A673 (cell line): ENCODE measurements around the gene ARHGEF7. TPM values are rescaled to one million over a fixed set of nuclear protein-coding genes. Genes with fewer than 3 reads are reported as not detected.

ENCODE experiments used
- BruUV-seq: library from RNA; stranded (reverse); fragments of 400-500 nt; replicated peaks from 2 replicates; lab custom pipeline; 2021; lab: Mats Ljungman, UMichigan
- CTCF ChIA-PET: fragments of 300-600 bp; sonication (Branson Sonifier 250); formaldehyde crosslinking; loops from one replicate; lab custom pipeline; 2022; ENCODE audit warnings: antibody characterized with exemption; lab: Charles Lee
- POLR2A ChIA-PET: fragments of 300-600 bp; sonication (Branson Sonifier 250); formaldehyde crosslinking; loops from one replicate; lab custom pipeline; 2022; ENCODE audit warnings: antibody characterized with exemption; ENCODE audit not compliant: low non-redundant PET; lab: Charles Lee
- DNase-seq: peaks from one replicate; pipeline ENCODE4 v3.0.0-alpha.2; 2015; ENCODE audit warnings: low spot score
- H3K27ac ChIP-seq: fragments of 200-600 bp; sonication (generic); 2 replicates; pipeline ENCODE4 v1.5.1; 2016; ENCODE audit warnings: mixed run types, low read depth, mild to moderate bottlenecking, mixed read lengths, antibody characterized with exemption, low read length; ENCODE audit not compliant: poor library complexity, severe bottlenecking
- H3K27me3 ChIP-seq: fragments of 200-600 bp; sonication (generic); replicated peaks from 2 replicates; pipeline ENCODE4 v1.6.1; 2017; ENCODE audit warnings: mixed run types, low read depth, mild to moderate bottlenecking, mixed read lengths, antibody characterized with exemption, low read length; ENCODE audit not compliant: insufficient read depth, poor library complexity
- H3K36me3 ChIP-seq: fragments of 200-600 bp; sonication (generic); 2 replicates; pipeline ENCODE4 v1.6.1; 2016; ENCODE audit warnings: mixed run types, mild to moderate bottlenecking, mixed read lengths, antibody characterized with exemption, low read length; ENCODE audit not compliant: insufficient read depth, poor library complexity, severe bottlenecking
- H3K4me1 ChIP-seq: fragments of 200-600 bp; sonication (generic); 2 replicates; pipeline ENCODE4 v1.6.1; 2017; ENCODE audit warnings: mixed run types, mild to moderate bottlenecking, mixed read lengths, antibody characterized with exemption, low read length; ENCODE audit not compliant: insufficient read depth, poor library complexity, severe bottlenecking
- H3K4me3 ChIP-seq: fragments of 200-600 bp; sonication (generic); 2 replicates; pipeline ENCODE4 v1.5.1; 2016; ENCODE audit warnings: low read depth, mixed run types, mild to moderate bottlenecking, mixed read lengths, low read length; ENCODE audit not compliant: poor library complexity, severe bottlenecking
- H3K9me3 ChIP-seq: fragments of 200-600 bp; sonication (generic); 2 replicates; pipeline ENCODE4 v1.6.1; 2016; ENCODE audit warnings: mixed run types, low read depth, mild to moderate bottlenecking, mixed read lengths, antibody characterized with exemption, low read length; ENCODE audit not compliant: poor library complexity, severe bottlenecking
- EZH2 ChIP-seq: fragments of 200-600 bp; sonication (generic); IDR thresholded peaks from 2 replicates; pipeline ENCODE4 v1.6.1; 2017; ENCODE audit warnings: borderline replicate concordance, low read depth, mild to moderate bottlenecking, mixed read lengths, antibody characterized with exemption, low read length; ENCODE audit not compliant: poor library complexity, severe bottlenecking
- intact Hi-C: fragments of 100-400 bp; cut with micrococcal nuclease; formaldehyde crosslinking; loops from one replicate; pipeline ENCODE4 v1.10.0; 2022; ENCODE audit not compliant: unreplicated experiment
- total RNA-seq: library from RNA; stranded (reverse); gene quantifications from 2 replicates; pipeline ENCODE4 v1.2.3, GENCODE V29; 2021
- TF ChIP-seq, protein P1 (sequence below): fragments of 300-800, 200-600 bp; sonication (generic); conservative IDR thresholded peaks from 2 replicates; pipeline ENCODE4 v1.5.1; 2017; ENCODE audit warnings: low read depth, mild to moderate bottlenecking, antibody characterized with exemption, low read length, moderate library complexity, mixed read lengths

Gene ARHGEF7
- total RNA-seq, 1 experiment from 2014 or later, result 39.9 TPM

DNA sequence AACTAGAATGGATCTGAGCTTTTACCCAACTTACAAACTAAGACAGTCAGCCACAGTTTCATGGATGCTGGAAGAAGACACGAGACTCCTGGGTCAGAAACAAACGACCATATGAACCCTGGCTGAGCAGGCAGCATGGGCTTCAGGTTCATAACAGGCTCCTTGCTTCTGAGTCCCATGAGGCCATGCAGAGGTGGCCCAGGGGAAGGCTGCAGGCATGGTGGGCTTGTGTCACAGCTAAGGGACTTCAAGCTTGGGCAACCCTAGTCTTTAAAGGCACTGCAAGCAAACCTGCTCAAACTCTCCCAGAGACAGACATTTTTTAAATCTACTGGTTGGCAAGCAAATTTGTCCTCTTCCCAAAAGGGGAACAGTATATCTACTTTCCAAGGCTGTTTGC, 5.1 kb upstream of the ARHGEF7 start:
- POLR2A ChIA-PET, result no interaction called here
- TF ChIP-seq, protein P1, sequence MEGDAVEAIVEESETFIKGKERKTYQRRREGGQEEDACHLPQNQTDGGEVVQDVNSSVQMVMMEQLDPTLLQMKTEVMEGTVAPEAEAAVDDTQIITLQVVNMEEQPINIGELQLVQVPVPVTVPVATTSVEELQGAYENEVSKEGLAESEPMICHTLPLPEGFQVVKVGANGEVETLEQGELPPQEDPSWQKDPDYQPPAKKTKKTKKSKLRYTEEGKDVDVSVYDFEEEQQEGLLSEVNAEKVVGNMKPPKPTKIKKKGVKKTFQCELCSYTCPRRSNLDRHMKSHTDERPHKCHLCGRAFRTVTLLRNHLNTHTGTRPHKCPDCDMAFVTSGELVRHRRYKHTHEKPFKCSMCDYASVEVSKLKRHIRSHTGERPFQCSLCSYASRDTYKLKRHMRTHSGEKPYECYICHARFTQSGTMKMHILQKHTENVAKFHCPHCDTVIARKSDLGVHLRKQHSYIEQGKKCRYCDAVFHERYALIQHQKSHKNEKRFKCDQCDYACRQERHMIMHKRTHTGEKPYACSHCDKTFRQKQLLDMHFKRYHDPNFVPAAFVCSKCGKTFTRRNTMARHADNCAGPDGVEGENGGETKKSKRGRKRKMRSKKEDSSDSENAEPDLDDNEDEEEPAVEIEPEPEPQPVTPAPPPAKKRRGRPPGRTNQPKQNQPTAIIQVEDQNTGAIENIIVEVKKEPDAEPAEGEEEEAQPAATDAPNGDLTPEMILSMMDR, result no peak
- TF ChIP-seq EZH2, result no peak
- Histone ChIP-seq H3K4me3 (no peak overlapping the region), H3K27me3 (peaks cover 90% of the 10 kb centered on the region), H3K36me3 (no peaks in the 10 kb centered on the region), H3K9me3 (no peaks in the 10 kb centered on the region), H3K27ac (no peak overlapping the region), H3K4me1 (no peaks in the 10 kb centered on the region)
- intact Hi-C loops, result no loop called here
- BruUV-seq, result no TSS peak
- no peak for DNase-seq
- CTCF ChIA-PET, result no interaction called here

DNA sequence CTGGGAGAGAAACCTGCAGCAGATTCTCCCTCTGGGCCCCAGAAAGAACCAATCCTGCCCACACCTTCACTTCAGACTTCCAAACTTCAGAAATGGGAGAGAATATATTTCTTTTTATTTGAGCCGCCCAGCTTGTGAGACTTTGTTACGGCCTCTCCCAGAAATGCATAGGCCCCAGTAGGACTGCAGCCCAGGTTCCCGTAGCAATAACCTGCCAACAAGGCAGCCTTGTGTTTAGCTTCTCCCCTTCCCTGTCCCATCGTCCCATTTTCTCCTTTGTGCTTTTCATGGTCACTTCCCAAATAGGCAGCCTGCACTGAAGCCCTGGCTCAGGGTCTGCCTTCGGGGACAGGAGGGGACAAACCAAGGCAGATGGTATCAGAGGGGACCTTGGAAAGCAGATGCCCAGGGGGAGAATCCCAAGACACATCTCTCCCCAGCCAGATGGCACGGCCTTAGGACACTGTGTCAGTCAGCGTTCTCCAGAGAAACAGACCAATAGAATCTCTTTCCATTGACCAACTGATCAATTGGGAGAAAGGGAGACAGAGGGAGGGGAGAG, 3.7 kb upstream of the ARHGEF7 start:
- DNase-seq, result no peak
- Histone ChIP-seq H3K9me3 (no peaks in the 10 kb centered on the region), H3K4me1 (no peaks in the 10 kb centered on the region), H3K36me3 (no peaks in the 10 kb centered on the region), H3K27ac (no peak overlapping the region), H3K27me3 (peaks cover 89% of the 10 kb centered on the region), H3K4me3 (no peak overlapping the region)
- CTCF ChIA-PET, result no interaction called here
- no peak for TF ChIP-seq EZH2
- TF ChIP-seq, protein P1, result no peak
- POLR2A ChIA-PET, result no interaction called here
- intact Hi-C loops, result no loop called here
- no TSS peak for BruUV-seq

DNA sequence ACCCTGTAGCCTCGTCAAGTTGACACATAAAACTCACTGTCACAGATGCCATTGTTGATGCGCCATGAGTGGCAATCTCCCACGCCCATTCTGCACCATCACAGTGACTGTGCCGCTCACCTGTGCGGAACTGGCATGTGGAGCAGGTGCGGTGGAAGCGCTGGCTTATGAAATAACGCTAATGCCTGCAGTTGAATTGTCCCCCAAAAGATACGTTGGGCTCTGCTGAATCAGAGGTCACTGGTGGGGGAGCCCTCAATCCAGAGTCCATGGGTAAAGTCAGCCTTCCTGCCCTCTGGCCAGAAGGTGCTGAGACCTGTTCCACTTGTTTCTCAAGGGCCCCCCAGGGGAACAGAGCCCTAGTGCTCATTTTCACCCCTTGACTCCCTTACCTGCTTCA, 2.9 kb upstream of the ARHGEF7 start:
- TF ChIP-seq EZH2, result no peak
- BruUV-seq, result no TSS peak
- intact Hi-C loops, result no loop called here
- POLR2A ChIA-PET, result no interaction called here
- Histone ChIP-seq H3K4me1 (no peaks in the 10 kb centered on the region), H3K36me3 (no peaks in the 10 kb centered on the region), H3K27ac (no peak overlapping the region), H3K9me3 (no peaks in the 10 kb centered on the region), H3K4me3 (no peak overlapping the region), H3K27me3 (peaks cover 89% of the 10 kb centered on the region)
- CTCF ChIA-PET, result no interaction called here
- DNase-seq, result no peak
